ENCODE measurements around the gene MBNL2. TPM values are rescaled to one million over a fixed set of nuclear protein-coding genes. Genes with fewer than 3 reads are reported as not detected.

Gene MBNL2
- total RNA-seq, 4 donors from 2014 or later, result 113 to 129 (median 118) TPM

DNA sequence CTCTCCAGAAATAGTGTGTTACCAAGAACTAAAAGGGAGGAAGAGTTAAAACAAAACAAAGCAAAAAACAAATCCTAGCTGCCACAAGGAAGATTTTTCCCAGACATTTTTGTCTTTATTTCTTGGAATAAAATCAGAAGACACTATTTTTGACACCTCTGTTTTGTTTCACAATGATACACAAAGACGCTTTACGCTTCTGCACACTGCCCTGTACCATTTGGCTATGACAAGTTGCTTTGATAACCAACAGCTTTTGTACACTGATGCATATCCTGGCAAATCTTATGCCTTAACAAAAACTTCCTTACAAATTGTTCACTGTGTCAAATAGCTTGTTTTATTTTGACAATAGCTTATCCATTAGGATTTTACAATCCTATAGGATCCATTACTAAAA lies 108.3 kb downstream of the MBNL2 start:
- Histone ChIP-seq H3K27me3 (no peaks in the 10 kb centered on the region), H3K4me3 (no peak overlapping the region), H3K4me1 (peaks cover 18 to 97% (median 21%) of the 10 kb centered on the region in 3 donors), H3K9me3 (no peaks in the 10 kb centered on the region), H3K27ac (no peak overlapping the region), H3K36me3 (peaks cover 0 to 9% of the 10 kb centered on the region in 2 donors)
- TF ChIP-seq EP300 (IDR thresholded peaks at IDR 0.05) (no peak), POLR2A (IDR thresholded peaks at IDR 0.05) (no peak), POLR2AphosphoS5 (IDR thresholded peaks at IDR 0.05) (no peak)
- TF ChIP-seq, protein P1, sequence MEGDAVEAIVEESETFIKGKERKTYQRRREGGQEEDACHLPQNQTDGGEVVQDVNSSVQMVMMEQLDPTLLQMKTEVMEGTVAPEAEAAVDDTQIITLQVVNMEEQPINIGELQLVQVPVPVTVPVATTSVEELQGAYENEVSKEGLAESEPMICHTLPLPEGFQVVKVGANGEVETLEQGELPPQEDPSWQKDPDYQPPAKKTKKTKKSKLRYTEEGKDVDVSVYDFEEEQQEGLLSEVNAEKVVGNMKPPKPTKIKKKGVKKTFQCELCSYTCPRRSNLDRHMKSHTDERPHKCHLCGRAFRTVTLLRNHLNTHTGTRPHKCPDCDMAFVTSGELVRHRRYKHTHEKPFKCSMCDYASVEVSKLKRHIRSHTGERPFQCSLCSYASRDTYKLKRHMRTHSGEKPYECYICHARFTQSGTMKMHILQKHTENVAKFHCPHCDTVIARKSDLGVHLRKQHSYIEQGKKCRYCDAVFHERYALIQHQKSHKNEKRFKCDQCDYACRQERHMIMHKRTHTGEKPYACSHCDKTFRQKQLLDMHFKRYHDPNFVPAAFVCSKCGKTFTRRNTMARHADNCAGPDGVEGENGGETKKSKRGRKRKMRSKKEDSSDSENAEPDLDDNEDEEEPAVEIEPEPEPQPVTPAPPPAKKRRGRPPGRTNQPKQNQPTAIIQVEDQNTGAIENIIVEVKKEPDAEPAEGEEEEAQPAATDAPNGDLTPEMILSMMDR (IDR thresholded peaks at IDR 0.05), result no peak
- ATAC-seq, result no peak
- WGBS, 2 donors (ENCODE audit: low coverage in 1 of 2), result 29 to 40% methylated on average over 2 of the region's 2 CpGs

DNA sequence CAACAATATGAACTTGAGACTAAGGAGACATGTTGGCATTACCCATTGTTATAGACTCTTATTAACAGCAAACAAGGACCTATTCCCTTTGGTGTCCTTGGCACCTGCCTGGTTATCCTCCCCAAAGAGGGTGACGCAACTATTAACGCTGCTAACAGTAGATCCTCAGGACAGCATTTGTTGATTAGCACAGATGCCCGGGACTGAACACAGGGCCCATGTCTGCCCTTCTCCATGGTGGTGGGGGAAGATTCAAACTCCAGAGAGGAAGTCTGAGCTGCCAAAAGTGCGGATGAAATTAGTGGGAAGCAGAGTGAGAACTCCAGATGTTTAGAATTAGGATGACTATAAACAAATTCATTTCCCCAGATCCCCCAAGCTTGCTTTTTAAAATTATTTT lies 110.6 kb downstream of the MBNL2 start:
- ATAC-seq, result no peak
- 57 to 61% methylated on average over 4 of the region's 4 CpGs for WGBS, 2 donors (ENCODE audit: low coverage in 1 of 2)
- H3K27ac ChIP-seq, result peak overlapping the region in 1 of 4 donors; percentile 9
- peaks cover 0 to 20% of the 10 kb centered on the region in 2 donors for H3K36me3 ChIP-seq
- H3K27me3 ChIP-seq, result no peaks in the 10 kb centered on the region
- H3K9me3 ChIP-seq, result no peaks in the 10 kb centered on the region
- TF ChIP-seq, protein P1 (IDR thresholded peaks at IDR 0.05), result no peak
- TF ChIP-seq POLR2AphosphoS5 (IDR thresholded peaks at IDR 0.05), result no peak
- no peak for TF ChIP-seq POLR2A (IDR thresholded peaks at IDR 0.05)
- no peak for TF ChIP-seq EP300 (IDR thresholded peaks at IDR 0.05)
- H3K4me1 ChIP-seq, result peaks cover 15 to 85% (median 19%) of the 10 kb centered on the region in 3 donors
- no peak overlapping the region for H3K4me3 ChIP-seq

DNA sequence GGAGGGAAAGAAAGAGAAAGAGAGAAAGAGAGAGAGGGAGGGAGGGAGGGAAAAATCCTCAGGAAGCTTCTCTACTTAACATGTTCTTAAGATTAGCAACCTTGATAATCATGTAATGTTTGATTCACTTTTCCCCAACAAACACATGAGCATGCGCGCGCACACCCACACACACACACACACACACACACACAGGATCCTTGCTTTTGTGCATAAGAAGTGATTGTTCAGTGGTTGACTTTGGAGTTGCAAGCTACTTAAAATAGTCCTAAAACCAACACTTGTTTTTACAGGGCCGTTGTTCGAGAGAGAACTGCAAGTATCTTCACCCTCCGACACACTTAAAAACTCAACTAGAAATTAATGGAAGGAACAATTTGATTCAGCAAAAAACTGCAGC lies 111.8 kb downstream of the MBNL2 start:
- Histone ChIP-seq H3K9me3 (no peaks in the 10 kb centered on the region), H3K27me3 (no peaks in the 10 kb centered on the region), H3K4me3 (no peak overlapping the region), H3K27ac (peak overlapping the region in 1 of 4 donors; percentile 27), H3K4me1 (peaks cover 12 to 85% (median 14%) of the 10 kb centered on the region in 3 donors), H3K36me3 (peaks cover 0 to 20% of the 10 kb centered on the region in 2 donors)
- 59% methylated on average over 2 to 6 of the region's 6 CpGs for WGBS, 2 donors (ENCODE audit: low coverage in 1 of 2)
- ATAC-seq, result no peak
- no peak for TF ChIP-seq POLR2A (IDR thresholded peaks at IDR 0.05)
- no peak for TF ChIP-seq EP300 (IDR thresholded peaks at IDR 0.05)
- TF ChIP-seq, protein P1 (IDR thresholded peaks at IDR 0.05), result peak in 1 of 4 experiments; percentile 16

DNA sequence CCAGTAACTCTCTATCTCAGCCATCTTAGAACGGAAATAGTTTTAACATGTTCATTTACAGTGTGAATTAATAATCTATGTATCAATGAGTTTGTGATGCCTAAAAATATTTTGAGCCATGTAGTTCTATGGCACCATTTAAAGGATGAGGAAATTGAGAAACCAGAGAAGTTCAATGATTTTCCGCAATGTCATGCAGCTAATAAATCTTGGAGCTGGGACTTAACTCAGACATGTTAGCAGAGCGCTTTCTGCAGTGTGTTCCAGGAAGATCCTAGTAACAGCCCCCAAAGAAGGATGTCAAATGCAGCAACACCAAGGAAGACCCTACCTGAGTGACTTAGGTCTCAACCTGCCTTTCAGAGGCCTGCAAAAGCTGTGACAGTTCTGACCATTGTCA lies 112.6 kb downstream of the MBNL2 start:
- Histone ChIP-seq H3K4me3 (no peak overlapping the region), H3K9me3 (no peaks in the 10 kb centered on the region), H3K36me3 (peaks cover 0 to 20% of the 10 kb centered on the region in 2 donors), H3K27ac (peak overlapping the region in 2 of 4 donors; percentile 58 to 67), H3K27me3 (no peaks in the 10 kb centered on the region), H3K4me1 (peaks cover 12 to 85% (median 12%) of the 10 kb centered on the region in 3 donors)
- TF ChIP-seq POLR2A (IDR thresholded peaks at IDR 0.05) (no peak), EP300 (IDR thresholded peaks at IDR 0.05) (no peak), POLR2AphosphoS5 (IDR thresholded peaks at IDR 0.05) (no peak)
- TF ChIP-seq, protein P1 (IDR thresholded peaks at IDR 0.05), result no peak
- WGBS, 2 donors (ENCODE audit: low coverage in 1 of 2), result 96 to 100% methylated on average over 3 of the region's 3 CpGs
- ATAC-seq, result no peak

DNA sequence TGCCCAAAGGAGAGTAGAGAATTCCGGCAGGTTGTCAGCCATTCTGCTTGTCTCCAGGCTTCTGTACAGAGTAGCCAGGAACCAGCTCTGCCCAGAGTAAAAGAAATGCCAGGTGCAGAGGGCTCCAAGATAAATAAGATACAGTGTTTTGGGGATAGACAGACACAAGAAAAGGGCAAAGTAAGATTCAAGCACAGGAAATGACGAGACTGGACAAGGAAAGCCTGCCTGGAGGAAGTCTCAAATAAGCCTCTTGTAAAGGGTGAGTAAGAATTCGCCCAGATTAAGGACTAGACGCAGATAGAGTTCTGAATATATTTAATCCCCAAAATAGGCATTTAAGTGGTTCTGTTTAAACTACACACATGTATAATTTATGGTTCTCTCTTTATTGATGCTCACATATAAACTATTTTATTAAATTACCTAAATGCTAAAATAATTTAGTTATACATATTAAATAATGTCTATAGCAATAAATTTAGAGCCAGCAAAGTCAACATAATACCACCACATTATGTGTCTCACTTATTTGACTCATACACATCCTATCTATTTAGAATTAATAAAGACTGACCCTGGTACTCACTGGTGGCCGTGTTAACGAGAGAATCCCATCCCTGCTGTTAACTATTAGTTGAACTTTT lies 113.5 kb downstream of the MBNL2 start:
- WGBS, 2 donors (ENCODE audit: low coverage in 1 of 2), result 35 to 57% methylated on average over 6 of the region's 6 CpGs
- H3K27me3 ChIP-seq, result no peaks in the 10 kb centered on the region
- no peaks in the 10 kb centered on the region for H3K9me3 ChIP-seq
- peaks cover 11 to 85% (median 17%) of the 10 kb centered on the region in 3 donors for H3K4me1 ChIP-seq
- H3K27ac ChIP-seq, result peak overlapping the region in 3 of 4 donors; percentile 58 to 67 (median 59)
- H3K36me3 ChIP-seq, result peaks cover 0 to 20% of the 10 kb centered on the region in 2 donors
- ATAC-seq, result no peak
- TF ChIP-seq, protein P1 (IDR thresholded peaks at IDR 0.05), result no peak
- no peak for TF ChIP-seq POLR2AphosphoS5 (IDR thresholded peaks at IDR 0.05)
- H3K4me3 ChIP-seq, result no peak overlapping the region
